ENCODE measurements around the gene SLC38A10.
"Not testable (repeated sequence)": the region's sequence is repeated elsewhere in the genome, so short reads cannot be mapped to it uniquely, and the experiment has no call there.

Gene SLC38A10

GRCh38 chr17:81238815-81239713, 56.0 kb downstream of the SLC38A10 start, which contains the start of the genes NDUFAF8 and TEPSIN:
Gene NDUFAF8, plus strand, starts transcription at chr17:81239318. Its CDS starts 46 bp downstream, at chr17:81239364.
Gene TEPSIN, minus strand, starts transcription at chr17:81239055. Its CDS starts 22 bp downstream, at chr17:81239033.
- DNase-seq, result peak; percentile 94

DNA sequence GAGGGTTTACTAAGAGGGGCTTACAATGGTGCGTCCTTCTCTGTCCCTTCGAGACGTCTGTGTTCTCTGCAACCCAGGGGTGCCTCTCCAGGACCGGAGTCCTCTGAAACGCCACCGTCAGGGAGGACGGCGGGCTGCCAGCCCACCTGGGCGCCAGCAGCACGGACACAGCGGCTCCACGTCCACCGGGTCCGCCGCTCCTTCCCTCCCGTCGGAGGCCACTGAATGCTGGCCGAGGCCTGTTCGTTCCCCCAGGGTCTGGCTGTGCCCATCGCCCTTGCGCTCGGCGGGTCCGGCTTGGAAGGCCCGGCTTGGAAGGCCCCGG, 56.7 kb downstream of the SLC38A10 start:
- DNase-seq, result no peak

GRCh38 chr17:81237591-81238489, 57.3 kb downstream of the SLC38A10 start:
- DNase-seq, result no peak

DNA sequence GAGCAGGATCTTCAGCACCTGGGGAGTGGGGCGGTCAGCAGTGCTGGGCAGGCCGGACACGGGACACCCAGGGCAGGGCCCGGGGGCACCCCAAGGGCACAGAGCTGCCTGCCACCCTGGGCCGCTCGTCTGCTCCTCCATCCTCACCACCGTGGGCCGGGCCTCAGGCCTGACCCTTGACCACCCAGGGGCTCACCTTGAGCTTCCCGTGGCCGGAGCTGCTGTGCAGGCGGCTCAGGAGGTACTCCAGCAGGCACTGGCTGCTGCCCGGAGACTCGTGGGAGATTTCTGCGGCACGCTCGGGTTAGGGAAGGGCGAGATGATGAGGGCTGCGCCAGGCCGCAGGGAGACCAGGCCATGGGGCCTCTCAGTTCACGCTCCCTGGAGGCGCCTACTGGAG, 58.3 kb downstream of the SLC38A10 start:
- no peak for DNase-seq

GRCh38 chr17:81235822-81236740, 59.0 kb downstream of the SLC38A10 start:
- no peak for DNase-seq

- DNase-seq, result no peak
These were observed 59.9 kb downstream of the SLC38A10 start for GRCh38 chr17:81234940-81235821.

GRCh38 chr17:81234506-81234855, 60.6 kb downstream of the SLC38A10 start:
- no peak for DNase-seq

DNA sequence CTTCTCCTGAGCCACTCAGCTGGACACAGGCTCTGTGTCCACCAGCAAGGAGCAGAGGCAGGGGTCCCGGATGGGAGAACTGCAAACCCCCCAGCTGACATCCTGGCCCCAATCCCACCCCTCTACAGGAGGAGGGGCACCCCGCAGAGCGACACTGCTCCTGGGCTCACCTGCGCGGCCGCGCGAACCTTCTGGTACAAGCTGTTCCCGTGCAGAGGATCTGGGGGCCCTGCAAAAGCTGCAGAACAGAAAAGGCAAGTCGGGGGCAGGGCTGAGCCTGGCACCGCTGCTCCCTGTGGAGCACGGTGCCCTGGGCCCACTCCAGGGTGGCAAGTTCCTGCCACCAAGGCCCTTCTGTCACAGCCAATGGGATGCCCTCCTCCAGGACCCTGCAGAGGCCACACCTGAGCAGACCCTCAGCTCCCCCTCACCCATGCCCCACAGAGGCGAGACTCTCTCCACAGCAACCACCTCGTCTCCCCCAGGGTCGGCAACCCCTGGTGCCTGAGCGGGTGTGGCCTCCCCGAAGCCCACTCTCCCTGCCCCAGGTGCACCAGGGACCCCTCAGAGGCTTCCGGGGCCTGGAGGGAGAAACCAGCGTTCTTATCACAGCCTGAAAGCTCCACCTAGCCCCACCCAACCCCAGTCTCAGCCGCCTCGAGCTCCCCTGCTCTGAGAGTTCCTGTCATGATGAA, 61.1 kb downstream of the SLC38A10 start:
- no peak for DNase-seq

- no peak for DNase-seq
These were observed 61.8 kb downstream of the SLC38A10 start for GRCh38 chr17:81233316-81233715.

- DNase-seq, result no peak
These were observed 62.4 kb downstream of the SLC38A10 start for GRCh38 chr17:81232616-81233241.

DNA sequence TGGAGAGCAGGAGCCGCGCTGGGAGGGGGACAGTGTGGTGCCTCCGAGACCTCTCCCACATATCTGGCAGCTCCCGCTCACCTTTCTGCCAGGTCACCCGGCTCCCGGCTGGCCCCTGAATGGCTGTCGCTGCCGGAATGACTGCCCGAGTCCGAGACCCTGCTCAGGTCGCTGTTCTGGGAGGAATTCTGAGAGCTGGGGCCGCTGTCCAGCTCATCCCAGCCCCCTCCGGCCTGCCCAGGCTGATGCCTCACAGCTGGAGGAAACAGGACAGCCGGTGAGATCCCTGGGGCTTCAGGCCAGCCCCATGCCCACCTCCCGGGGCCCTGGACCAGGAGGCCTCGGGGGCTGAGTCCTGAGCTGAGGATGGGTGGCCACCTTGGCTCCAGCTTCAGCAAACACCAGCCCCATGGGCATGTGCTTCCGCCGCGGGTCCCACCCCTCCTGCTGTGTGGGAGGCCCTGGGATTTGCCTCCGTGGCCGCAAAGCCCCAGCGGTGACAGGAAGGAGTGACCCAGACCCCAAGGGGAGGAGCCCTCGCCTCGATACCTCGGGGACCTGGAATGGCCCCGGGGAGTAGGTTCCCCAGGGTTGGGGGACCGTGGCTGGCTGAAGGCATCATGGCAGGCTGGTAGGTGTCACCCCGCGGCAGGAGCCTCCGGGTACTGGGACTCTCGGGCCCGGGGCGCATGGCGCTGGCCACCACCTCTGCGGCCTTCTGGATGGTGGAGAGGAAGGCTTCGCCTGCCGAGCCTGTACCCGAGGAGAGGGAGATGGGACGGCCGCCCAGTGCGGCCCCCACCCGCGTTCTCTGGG, 63.1 kb downstream of the SLC38A10 start:
- DNase-seq, result no peak

DNA sequence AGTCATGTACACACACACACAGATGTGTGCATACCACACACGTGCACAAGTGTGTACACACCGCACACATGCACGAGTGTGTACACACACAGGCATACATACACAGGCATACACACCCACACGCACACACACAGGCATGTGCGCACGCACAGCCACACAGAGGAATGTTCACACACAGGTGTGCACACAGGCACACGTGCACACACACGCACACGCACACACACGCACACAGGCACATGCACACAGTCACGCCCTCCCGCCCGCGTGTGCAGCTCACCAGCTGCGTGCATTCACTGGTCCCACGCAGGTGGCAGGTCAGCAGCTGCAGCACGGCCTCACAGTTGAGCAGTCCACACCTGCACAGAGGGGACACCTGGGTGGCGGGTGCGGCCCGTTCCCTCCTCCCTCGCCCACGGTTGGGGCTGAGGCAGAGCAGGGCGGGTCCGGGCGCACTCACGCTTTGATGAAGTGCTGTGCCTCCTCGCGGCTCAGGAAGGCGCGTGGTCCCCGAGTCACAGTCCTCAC, 63.9 kb downstream of the SLC38A10 start:
- DNase-seq, result no peak

DNA sequence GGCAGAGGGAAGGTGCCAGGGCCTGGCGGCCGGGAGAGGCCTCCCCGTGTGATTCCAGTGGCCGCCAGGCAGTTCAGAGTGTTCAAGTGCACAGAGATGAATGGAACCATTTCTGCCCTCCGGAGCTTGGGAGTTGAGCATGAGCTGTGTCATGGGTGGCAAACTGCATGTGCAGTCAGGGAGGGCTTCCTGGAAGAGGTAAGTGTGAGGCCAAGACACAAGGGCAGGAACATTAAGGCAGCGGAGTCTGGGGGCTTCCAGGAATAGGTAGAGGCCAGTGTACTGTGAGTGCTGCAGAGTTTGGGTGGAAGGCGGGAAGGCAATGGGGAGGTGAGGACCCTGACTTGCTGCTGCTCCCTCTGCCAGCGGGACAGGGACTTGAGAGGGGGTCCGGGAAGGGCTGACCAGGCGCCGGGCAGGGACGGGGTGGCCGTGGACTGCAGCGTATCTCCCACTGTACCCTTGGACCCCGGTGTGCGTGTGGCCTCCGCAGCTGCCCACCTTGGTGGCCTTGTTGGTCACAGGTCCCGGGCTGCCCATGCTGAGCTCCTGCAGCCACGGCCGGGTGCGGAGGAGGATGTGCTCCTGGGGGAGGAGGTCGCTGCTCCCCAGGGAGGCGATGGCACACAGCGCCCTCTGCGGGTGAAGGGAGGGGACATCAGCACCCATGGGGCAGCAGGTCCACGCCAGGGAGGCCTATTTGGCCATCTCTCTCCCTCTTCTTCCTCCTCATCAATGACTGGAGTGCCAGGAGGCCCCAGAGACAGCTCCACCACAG, 64.9 kb downstream of the SLC38A10 start:
- no peak for DNase-seq

GRCh38 chr17:81229666-81229920, 65.5 kb downstream of the SLC38A10 start:
- DNase-seq, result no peak

- DNase-seq, result no peak
These were observed 66.1 kb downstream of the SLC38A10 start for GRCh38 chr17:81228834-81229665.

DNA sequence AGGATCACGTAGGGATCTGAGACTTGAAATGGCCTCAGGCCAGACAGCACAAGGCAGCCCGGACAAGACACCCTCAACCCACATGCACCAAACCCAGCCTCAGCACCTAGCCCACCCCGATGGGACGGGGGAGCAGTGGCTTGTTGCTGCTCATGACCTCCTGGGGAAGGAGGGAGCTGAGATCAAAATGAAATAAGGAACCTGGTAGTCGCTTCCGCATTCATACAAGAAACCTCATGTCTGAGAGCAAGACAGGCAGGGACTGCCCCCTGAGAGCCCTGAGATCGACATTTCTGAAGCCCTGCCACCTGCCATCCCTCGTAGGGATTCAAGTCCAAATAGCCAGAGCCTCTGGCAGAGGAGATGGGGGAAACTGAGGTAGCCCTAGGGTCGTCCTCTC, 66.7 kb downstream of the SLC38A10 start:
- DNase-seq, result no peak

- not testable (repeated sequence) for DNase-seq
These were observed 67.5 kb downstream of the SLC38A10 start for GRCh38 chr17:81227630-81228029.

DNA sequence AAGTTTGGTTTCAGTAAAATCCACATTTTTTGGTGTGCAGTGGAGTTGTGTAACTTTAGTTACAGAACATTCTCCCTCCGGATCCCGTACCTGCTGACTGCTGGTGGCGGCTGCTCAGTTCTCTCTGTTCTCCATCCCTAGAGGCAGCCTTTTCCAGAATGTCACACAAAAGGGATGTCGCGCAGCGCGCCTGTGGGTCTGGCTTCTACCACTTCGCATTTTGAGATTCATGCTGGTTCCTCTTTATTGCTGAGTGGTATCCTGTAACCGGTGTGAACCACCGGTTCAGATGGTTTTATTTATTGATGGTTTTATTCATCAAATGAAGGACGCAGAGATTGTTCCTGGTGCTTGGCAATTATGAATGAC, 71.4 kb downstream of the SLC38A10 start:
- DNase-seq, result no peak
